Measurements from ENCODE around the gene SLC51A.

DNA sequence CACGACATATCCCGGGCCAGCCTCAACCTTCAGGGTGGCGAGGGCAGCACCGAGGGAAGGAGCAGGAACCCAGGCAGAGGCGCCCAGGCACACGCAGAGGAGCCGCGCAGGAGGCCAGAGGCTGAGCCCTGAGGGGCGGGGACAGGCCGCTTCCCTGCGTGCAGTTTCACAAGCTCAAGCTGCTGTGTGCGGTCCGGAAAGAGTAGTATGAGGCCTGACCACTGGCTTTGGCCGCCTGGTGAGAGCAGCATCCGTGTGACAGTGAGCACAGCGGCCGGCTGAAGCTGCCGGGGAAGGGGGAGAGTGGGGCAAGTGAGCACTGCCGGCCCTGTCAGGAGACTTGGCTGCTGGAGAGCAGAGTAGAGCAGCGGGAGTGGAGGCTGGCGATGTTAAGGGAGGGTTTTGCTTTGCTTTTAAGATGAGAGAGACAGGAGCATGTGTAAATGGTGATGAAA lies 13.8 kb upstream of the SLC51A start:
- TF ChIP-seq MLX (CRISPR knock-in tag; conservative IDR thresholded peaks at IDR 0.05) (no peak), RCOR1 (IDR thresholded peaks at IDR 0.05; ENCODE audit: borderline replicate concordance in 1 of 2, low read depth in 2 of 2, low read length in 2 of 2) (no peak), POLR2AphosphoS5 (IDR thresholded peaks at IDR 0.05; ENCODE audit: control insufficient read depth, insufficient read depth, low read depth, low read length) (no peak)

All from K562 (cell line).